GM21528 (cell line): ENCODE measurements around the gene KCTD17.

Source experiments
- ATAC-seq: cut with Tn5 transposase; IDR thresholded peaks from one replicate; pipeline ENCODE4 v1.9.1; 2021; ENCODE audit warnings: mild to moderate bottlenecking, moderate library complexity; ENCODE audit not compliant: unreplicated experiment, low FRiP score

The KCTD17 gene

DNA sequence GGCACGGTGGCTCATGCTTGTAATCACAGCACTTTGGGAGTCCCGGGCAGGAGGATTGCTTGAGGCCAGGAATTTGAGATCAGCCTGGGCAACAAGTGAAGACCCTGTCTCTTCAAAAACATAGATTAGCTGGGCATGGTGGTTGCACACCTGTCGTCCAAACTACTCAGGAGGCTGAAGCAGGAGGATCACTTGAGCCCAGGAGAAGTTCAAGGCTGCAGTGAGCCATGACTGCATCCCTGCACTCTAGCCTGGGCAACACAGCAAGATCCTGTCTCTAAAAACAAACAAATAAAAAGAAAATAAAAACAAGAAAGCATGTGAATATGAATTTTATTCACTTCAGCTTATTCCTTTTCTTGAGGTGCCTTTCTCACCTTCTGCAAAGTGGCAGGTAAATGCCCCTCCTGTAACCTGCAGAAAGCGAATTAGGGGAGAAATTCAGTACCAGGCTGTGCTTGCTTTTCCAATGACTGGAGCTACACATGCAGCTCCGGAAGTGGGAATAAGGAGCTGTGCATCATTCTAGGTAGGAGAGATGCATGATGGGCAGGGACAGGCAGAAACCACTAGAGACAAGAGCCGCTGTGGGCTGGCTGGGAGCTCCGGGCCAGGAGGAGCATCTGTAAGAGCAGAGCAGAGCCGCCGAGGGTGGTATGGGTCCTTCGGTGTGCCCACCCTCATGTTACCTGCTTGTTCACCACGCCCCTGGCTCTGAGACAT lies 14.7 kb upstream of the KCTD17 start:
- ATAC-seq = no peak

DNA sequence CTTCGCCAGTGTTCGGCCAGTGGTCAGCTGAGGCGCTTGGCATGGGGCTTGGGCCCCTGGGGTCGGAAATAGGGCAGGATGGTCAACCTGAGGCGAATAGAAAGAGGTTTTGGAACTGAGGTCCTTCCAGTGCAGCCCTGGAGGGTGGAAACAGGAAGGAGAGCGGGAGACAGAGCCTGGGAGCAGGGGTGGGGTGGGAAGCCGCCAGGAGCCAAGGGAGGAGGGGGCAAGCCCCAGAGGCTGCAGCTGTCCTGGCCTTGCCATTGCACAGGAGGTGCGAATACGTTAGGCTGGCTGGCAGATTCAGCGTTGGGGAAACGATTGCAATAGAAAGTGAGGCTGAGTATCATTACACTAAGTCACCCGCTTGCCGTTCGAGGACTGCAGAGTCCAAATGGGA lies 13.9 kb upstream of the KCTD17 start:
- no peak for ATAC-seq

DNA sequence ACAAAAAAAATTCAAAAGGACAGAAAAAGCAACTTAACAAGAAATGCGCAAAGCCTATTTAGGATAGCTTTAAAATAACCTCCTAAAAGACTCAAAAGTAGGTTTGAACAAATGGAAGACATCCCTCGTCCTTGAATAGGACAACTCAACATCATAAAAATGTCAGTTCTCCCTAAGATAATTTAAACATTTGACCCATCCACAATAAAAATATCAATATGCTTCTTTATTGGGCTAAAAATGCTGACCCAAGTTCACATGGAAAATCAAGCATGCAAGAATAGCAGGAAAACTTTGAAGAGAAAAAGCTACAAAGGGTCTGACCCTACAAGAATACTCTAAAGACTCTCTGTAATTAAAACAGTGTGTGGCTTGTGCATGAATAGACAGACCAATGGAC lies 12.1 kb upstream of the KCTD17 start:
- no peak for ATAC-seq

DNA sequence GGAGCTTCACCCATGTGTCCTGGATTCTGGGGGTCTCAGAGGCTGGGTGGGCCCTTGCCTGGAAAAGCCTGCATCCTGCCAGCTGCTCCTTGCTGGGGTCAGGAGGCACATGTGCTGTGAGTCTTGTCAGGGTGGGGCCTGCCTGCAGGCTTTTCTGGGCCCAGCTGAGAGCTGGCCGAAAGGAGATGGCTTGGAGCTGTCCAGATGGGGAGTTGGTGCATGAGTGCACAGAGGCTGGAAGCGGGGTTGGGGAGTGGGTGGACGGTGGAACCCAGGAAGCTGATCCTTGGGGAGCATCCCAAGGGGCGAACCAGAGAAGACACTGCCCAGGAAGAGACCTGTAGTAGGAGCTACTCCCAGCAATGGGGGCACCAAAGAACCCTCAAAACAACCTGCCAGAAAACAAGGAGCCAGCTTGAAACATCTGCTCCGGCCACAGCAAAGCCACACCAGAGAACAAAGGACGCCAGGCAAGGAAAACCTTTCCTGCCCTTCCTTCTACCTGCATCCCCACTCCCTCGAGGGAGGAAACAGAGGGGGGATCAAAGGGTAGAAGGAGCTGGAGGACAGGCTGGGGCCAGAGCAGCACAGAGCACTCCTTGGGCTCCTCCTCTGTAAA lies 8.2 kb upstream of the KCTD17 start:
- ATAC-seq = no peak

DNA sequence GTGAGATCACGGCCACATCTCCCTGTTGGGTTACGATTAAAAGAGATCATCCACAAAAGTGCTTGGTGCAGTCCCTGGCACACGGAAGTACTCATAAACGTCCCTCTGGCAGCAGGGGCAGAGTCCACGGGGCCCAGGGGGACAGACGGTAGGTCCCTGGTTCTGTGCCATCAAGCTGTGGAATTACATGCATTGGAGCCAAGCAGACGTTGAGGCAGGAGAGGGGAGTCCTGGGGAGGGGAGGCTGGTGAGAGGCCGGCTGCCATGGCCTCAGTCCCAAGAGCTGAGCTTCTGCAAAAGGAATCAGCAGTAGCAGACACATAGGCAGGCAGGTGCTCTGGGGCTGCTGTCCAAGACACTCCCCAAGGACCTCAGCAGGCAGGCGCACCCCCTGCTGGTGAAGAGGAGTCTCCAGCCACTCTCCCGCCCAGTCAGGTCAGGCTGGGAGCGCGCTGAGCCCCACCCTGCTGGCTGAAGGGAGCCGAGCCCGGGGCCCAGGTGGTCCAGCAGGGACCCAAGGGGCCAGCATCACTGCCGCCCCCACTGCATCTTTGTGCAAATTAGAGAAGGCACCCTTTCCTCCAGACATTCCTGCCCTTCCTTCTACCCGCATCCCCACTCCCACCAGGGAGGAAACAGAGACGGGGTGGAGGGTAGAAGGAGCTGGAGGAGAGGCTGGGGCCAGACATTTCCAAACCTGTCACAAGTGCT lies 7.6 kb upstream of the KCTD17 start:
- no peak for ATAC-seq

DNA sequence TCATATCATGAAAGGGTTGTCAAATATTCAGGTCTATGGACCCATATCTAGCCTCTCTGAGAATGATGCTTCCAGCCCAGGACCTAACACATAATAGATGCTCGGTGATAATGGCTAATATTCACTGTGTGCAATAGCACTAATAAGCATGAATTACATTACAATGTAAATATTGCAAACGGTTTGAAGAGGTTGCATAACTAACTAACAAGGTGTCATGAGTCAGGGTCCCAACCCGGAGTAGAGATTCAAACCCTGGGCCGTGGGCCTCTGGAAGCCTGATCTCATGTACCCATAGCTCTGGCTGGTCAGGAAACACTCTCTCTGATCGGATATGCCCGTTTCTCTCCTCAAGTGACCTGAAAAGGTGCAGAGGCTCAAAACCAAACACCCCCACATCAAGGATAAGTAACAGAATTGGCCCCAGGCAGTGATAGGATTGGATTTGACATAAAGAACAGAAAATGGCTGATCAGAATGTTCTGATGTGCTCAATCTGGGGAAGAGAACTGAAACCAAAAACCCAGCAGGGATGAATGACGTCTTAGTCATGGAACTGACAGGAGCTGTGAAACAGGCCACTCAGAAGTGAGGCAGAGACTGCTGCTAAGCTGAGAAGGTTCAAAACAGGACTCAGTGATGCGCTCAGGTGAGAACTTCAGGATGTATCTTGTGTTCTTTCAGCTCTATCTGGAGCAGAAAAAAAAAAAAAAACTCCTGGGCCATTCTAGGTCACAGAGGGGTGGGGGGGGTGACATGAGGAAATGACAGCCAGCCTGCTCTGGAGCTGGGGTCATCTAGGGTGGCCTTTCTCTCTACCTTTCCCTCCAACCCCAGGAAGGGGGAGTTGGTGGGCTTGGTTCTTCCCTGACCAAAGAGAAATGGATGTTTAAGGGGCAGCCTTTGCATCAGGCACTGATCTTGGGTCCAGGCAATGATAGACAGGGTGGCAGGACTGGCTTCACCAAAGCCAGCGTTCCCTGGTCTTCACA lies 6.6 kb upstream of the KCTD17 start:
- ATAC-seq = no peak

DNA sequence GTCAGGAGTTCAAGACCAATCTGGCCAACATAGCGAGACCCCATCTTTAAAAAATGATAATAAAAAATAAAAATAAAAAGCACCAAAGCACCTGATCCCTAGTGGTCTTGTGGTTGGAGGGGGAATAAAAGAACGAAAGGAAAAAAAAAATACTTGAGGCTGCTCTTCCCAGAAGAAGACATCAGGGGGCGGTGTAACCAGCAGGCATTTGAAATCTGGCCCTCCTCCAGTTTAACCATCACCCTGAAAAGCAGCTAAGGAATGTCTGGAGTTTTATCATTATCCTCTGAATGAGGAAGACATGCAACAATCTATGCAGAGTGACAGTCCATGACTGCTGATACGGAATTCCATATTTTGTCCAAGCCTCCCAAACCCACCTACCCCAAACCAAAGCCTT lies 5.6 kb upstream of the KCTD17 start:
- no peak for ATAC-seq

DNA sequence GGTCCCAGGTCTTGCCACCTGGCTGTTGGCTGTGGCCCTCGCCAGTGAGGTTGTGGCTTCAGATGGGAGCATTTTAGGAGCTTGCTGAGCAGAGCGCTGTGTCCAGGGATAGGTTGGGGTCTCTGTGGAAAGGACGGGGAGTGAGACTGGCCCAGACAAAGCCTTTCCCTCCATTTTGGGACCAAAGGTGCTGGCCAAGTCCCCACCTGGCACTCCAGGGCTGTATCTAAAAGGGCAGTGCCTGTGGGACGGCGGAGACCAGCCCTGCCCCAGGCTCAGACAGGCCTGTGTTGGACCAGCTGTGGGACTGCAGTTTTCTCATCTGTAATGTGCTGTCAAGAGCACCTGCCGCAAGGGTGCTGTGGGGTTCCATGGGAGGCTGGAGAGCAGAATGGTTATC lies 5.0 kb upstream of the KCTD17 start:
- ATAC-seq = no peak

DNA sequence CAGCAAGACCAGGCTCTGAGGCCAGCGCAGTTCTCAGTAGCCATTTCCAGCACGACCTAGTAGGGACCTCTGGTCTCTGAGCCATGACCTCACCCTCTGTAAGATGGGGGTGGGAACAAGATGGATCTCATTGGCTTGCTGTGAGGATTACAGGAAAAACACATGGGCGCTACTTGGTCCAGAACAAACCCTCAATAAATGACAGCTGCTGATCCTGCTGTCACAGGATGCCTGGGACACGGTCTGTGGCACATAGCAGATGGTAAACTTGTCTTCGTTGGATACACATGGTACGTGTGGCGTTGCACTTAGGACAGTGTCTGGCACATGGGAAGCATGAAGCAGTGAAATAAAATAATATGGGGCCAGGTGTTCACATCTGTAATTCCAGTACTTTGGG lies 4.5 kb upstream of the KCTD17 start:
- no peak for ATAC-seq

DNA sequence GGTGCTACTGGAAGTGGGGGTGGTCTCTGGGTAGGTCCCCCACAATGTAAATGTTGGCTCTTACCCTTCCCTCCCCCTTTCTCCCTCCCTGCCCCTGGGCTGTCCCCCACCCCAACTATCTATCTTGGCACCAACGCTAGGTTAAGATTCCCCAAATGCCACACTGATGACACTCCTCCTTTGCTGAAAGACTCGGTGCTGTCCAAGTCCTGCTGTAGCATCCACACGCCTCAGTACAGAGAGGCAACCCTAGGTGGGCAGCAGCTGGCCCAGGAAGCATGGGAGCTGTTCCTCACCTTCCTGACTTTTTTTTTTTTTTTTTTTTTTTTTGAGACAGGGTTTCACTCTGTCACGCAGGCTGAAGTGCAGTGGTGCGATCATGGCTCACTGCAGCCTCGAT lies 3.4 kb upstream of the KCTD17 start:
- no peak for ATAC-seq

DNA sequence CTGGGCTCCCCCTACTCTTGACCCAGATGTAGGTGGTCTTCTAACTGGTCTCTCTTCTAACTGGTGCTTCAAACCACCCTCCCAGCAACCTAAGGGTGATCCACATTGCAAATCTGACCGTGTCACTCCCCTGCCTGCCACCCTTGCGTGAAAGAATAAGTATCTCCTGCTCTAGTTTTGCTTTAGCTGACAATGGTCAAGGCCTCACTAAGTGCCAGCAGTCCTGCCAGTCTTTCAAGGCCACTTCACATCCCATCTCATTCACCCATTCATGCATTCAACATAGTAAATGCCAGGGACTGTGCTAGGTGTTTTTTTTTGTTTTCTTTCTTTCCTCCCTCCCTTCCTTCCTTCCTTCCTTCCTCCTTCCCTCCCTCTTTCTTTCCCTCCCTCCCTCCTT lies 2.3 kb upstream of the KCTD17 start:
- no peak for ATAC-seq

DNA sequence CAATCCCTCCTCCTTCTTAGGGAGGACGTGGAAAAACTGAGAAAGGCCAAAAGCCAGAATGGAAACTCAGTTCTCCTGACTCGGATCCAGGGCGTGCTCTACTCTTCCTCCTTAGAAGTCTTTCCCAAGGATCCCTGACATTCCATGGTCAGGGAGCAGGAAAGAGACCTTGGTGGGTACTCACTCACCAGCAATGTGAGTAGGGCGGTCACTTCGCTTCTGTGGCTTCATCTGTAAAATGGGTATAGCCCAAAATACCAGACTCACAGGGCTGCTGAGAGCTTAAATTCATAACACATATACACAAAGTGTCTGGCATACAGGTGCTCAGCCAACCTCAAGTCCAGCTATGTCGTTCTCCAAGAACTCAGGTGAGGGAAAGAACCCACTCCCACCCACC lies 629 bp upstream of the KCTD17 start:
- no peak for ATAC-seq

DNA sequence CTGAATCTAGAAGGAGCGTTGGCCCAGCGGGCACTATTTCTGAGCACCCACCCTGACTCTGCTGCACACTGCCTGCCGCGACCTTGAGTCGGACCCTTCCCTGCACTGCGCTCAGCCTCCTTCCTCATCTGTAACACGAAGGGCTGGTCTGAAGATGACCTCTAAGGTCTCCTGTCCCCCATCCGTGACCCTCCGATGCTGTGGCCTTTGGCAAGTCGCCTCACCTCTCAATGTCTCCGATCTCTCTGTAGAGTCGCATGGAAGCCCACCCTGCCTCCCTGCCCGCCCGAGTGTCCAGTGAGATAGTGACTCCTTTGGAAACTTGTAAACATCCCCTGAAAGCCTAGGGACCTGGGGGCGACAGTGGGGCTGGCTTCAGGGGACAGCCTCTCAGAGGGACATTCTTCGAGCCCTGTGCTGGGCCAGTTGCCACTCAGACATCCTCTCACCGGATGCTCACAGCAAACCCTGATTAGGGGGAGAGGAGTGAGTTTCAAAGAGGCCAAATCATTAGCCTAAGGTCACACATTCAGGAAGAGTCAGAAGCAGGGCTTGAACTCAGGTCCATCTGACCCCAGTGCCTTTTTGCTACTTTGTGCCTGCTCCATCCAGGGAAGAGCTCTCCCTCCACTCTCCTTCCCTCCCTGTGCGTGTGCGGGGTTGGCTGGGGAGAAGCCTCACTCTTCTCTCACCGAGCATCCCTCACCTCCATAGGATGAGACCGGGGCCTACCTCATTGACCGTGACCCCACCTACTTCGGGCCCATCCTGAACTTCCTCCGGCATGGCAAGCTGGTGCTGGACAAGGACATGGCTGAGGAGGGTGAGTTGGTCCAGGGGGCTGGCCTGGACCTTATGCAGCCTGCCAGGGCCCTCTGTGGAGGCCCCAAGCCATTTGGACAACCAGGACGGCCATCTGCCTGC lies 1.1 kb downstream of the KCTD17 start:
- no peak for ATAC-seq

DNA sequence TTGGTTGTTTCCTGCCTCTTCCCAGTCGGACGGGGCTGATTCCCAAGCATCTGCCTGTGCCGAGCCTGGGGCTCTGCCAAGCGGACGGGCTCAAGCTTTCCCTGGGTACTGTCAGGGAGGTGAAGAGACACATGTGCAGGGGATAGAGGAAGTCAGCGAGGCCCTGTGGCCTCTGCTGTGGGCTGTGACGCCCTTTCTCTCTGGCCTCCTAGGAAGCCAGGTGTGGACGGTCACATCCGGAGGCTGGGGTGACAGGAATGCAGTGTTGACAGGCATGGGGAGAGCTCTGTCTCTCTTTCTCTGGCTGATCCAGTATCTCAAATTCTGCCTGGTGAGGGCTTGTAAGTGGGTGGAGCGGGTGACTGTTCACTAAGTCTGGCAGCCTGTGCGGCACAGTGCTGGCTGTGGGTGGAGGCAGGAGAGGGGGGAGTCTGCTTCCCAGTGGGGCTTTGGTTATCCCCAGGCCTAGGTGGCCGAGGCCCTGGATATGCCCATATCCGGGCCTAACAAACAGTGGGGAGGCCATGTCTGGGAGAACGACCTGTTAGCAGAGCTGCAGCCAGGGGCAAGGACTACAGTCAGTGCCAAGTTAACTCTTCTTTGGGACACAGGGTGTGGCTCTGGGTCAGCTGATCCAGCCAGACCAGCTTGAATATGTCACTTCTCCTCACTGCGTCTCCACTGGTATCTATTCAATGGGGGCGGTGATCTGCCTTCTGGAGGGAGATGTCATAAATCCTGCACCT lies 1.9 kb downstream of the KCTD17 start:
- no peak for ATAC-seq

DNA sequence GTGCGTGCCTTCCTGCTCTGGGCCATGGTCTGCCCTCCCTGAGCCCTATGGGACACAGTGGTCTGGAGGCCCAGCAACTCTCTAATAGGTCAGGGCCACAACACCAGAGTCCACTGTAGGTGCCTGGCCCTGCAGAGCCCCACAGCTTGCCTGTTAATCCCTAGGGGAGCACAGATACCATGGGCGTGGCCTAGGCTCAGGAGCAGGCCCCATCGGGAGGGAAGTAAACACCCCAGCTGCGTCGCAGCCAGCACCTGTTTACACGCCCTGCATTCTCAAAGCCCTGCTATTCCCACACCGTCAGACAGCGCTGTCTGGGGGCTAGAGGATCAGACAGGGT lies 2.5 kb downstream of the KCTD17 start:
- ATAC-seq = no peak

DNA sequence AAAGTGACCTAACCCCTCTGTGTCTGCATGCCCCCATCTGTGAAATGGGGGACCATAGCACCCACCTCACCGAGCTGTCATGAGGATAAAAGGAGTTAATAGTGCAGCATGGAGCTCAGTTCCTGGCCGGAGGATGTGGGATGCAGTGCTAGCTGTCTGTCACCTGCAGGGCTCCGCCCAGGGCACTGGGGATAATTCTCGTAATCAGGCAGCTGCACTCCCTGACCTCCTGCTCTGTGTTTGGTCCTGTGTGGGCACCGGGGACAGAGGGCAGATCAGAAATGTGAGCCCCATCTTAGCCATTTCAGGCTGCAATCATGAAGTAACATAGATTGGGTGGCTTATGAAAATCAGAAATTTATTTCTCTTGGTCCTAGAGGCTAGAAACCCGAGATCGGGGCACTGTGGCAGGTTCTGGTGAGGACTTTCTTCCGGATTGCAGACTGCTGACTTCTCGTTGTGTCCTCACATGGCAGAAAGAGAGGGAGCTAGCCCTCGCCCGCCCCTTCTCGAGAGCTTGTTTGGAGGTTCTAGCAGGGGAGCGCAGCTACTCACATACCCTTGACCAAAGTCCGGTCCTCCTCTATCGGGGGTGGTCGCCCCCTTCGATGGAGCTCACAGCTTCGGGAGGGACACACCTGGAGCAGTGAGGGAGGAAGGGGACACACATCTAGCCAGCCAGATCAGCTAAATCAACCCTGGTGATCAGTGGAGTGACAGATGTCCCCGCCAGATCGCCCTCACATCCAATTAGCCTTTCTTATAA lies 3.2 kb downstream of the KCTD17 start:
- no peak for ATAC-seq

DNA sequence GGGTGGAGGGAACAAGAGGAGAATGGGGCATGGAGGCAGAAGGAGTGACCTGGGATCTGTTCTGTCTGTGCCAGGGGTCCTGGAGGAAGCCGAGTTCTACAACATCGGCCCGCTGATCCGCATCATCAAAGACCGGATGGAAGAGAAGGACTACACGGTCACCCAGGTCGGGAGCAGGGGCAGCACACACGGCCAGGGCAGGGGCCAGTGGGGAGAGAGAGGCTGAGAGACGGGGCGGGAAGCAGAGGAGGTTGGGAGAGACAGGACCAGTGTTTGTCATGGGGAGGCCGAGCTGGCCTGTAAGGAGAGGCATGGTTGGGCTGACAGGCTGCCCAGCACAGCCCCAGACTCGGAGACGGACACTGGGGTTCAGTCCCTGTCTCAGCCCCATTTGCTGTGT lies 4.7 kb downstream of the KCTD17 start:
- ATAC-seq = no peak

DNA sequence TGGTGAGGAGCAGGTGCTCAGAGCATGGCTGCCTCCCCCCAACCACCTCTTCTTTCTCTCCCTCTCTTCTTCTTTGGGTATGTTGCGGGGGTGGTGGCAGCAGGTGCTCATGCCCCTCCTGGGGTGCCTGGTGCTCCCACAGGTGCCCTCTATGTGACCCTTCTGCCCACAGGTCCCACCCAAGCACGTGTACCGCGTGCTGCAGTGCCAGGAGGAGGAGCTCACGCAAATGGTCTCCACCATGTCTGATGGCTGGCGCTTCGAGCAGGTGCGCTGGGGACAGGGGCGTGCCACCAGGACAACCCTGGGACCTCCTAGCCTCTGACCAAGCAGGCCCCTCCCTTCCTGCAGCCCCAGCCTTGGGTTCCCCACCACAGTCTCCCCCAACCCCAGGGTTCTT lies 5.7 kb downstream of the KCTD17 start:
- no peak for ATAC-seq
